K562 (cell line): Measurements from ENCODE around the gene C2CD4C. TPM values are rescaled to one million over a fixed set of nuclear protein-coding genes. Genes with fewer than 3 reads are reported as not detected.

Source experiments
- ATAC-seq: fragments of 200-7000 bp; cut with Tn5 transposase; 3 replicates; pipeline ENCODE4 v1.9.1; 2020; ENCODE audit warnings: moderate library complexity
- BruUV-seq: library from RNA; stranded (reverse); fragments of 400-500 nt; replicated peaks from 2 replicates; lab custom pipeline; 2021; lab: Mats Ljungman, UMichigan
- CTCF ChIA-PET: fragments of 300-600 bp; formaldehyde crosslinking; extraction: SDS; loops from one replicate; lab custom pipeline; 2021; ENCODE audit warnings: low intra/inter-chr PET ratio; lab: Yijun Ruan, JAX
- POLR2A ChIA-PET: fragments of 300-600, 350-650 bp; sonication (Branson Sonifier 250); formaldehyde crosslinking; extraction: SDS; loops from one replicate; lab custom pipeline; 2021; ENCODE audit warnings: antibody characterized with exemption, inconsistent platforms; lab: Yijun Ruan, JAX
- DNase-seq, 4 experiments: peaks; one replicate each; pipeline versions ENCODE4 v3.0.0 to v3.0.0-alpha.2; 2011 to 2018; ENCODE audit warnings: low spot score in 3 of 4, mixed read lengths in 3 of 4; ENCODE audit errors: extremely low read depth in 1 of 4
- FAIRE-seq: peaks from 2 replicates; lab custom pipeline; 2011; peaks lifted over from hg19 to GRCh38; lab: Jason Lieb, UNC
- H2AFZ ChIP-seq: 2 replicates; pipeline ENCODE4 v1.6.0; 2011; ENCODE audit warnings: low read depth, low read length, control low read depth, inconsistent platforms
- H3K27ac ChIP-seq: fragments of 200-600 bp; 3 replicates; pipeline ENCODE4 v1.8.0; 2011; ENCODE audit warnings: low read depth, mild to moderate bottlenecking, control low read depth, inconsistent platforms, low read length, moderate library complexity, mixed read lengths; ENCODE audit errors: extremely low read depth
- H3K27me3 ChIP-seq, 2 experiments: fragments of 300-600 bp in 1 of 2; 2 replicates in 1 of 2; 3 replicates in 1 of 2; pipeline versions ENCODE4 v1.6.0 to v1.8.0; 2011; ENCODE audit warnings: inconsistent platforms in 2 of 2, low read length in 2 of 2, mild to moderate bottlenecking in 1 of 2, mixed read lengths in 1 of 2, moderate library complexity in 1 of 2; ENCODE audit not compliant: control insufficient read depth in 2 of 2, insufficient read depth in 2 of 2
- H3K36me3 ChIP-seq: fragments of 300-600 bp; 3 replicates; pipeline ENCODE4 v1.8.0; 2011; ENCODE audit warnings: mild to moderate bottlenecking, low read length, inconsistent platforms; ENCODE audit not compliant: control insufficient read depth, insufficient read depth
- H3K4me1 ChIP-seq, 2 experiments: fragments of 200-600 bp in 1 of 2; replicated peaks in 1 of 2; 2 replicates in 1 of 2; 3 replicates in 1 of 2; pipeline versions ENCODE4 v1.5.1 to v1.8.0; 2011; ENCODE audit warnings: inconsistent platforms in 2 of 2, low read length in 2 of 2, mild to moderate bottlenecking in 1 of 2, mixed read lengths in 1 of 2, moderate library complexity in 1 of 2; ENCODE audit not compliant: control insufficient read depth in 2 of 2, insufficient read depth in 2 of 2
- H3K4me2 ChIP-seq: 2 replicates; pipeline ENCODE4 v1.6.1; 2011; ENCODE audit warnings: low read length, control low read depth, inconsistent platforms, mixed read lengths; ENCODE audit not compliant: insufficient read depth
- H3K4me3 ChIP-seq: fragments of 200-600 bp; sonication (generic), shearing (Covaris generic); 2 replicates; pipeline ENCODE4 v1.5.1; 2016; ENCODE audit warnings: control low read depth, inconsistent platforms
- H3K79me2 ChIP-seq: fragments of 200-600 bp; 3 replicates; pipeline ENCODE4 v1.8.0; 2011; ENCODE audit warnings: low read length, inconsistent platforms; ENCODE audit not compliant: control insufficient read depth, insufficient read depth
- H3K9ac ChIP-seq, 2 experiments: 2 replicates each; pipeline versions ENCODE4 v1.6.0 to v1.6.1; 2011; ENCODE audit warnings: low read depth in 2 of 2, low read length in 2 of 2, control low read depth in 1 of 2, inconsistent platforms in 1 of 2, mild to moderate bottlenecking in 1 of 2, mixed read lengths in 1 of 2; ENCODE audit not compliant: insufficient read depth in 1 of 2
- H3K9me1 ChIP-seq: one replicate; pipeline ENCODE4 v1.6.0; 2011; ENCODE audit warnings: inconsistent platforms, mild to moderate bottlenecking, low read length, moderate library complexity; ENCODE audit not compliant: control insufficient read depth, insufficient read depth
- H3K9me3 ChIP-seq: replicated peaks from 2 replicates; pipeline ENCODE4 v1.5.1; 2011; ENCODE audit warnings: low read depth, low read length, inconsistent platforms; ENCODE audit not compliant: control insufficient read depth, insufficient read depth
- H4K20me1 ChIP-seq: replicated peaks from 2 replicates; pipeline ENCODE4 v1.6.1; 2011; ENCODE audit warnings: low read length, inconsistent platforms, mixed read lengths; ENCODE audit not compliant: control insufficient read depth, insufficient read depth
- ATF1 ChIP-seq, 2 experiments: fragments of 450-650 bp in 1 of 2; IDR thresholded peaks; 2 replicates each; pipeline ENCODE4 v1.6.1; 2016; ENCODE audit warnings: missing compliant biosample characterization in 1 of 2, missing genetic modification characterization in 1 of 2
- GMEB1 ChIP-seq: fragments of 250-450 bp; sonication (Bioruptor Pico); IDR thresholded peaks from 2 replicates; pipeline ENCODE4 v1.4.0; 2020; ENCODE audit warnings: mild to moderate bottlenecking
- HNRNPH1 ChIP-seq: fragments of 200-400 bp; formaldehyde crosslinking; optimal IDR thresholded peaks from 2 replicates; pipeline ENCODE3; 2017; ENCODE audit warnings: low read depth, mild to moderate bottlenecking, low read length, moderate library complexity
- MAFG ChIP-seq: fragments of 450-650 bp; conservative IDR thresholded peaks from 2 replicates; pipeline ENCODE4 v1.6.1; 2016; ENCODE audit warnings: missing genetic modification characterization, missing compliant biosample characterization
- MYNN ChIP-seq, 2 experiments: sonication (generic); formaldehyde crosslinking in 1 of 2; IDR thresholded peaks; 2 replicates each; pipeline versions ENCODE4 v1.5.0 to v1.6.1; 2016 to 2020; ENCODE audit warnings: antibody characterized with exemption in 1 of 2, missing genetic modification reagents in 1 of 2
- NFE2L1 ChIP-seq: fragments of 450-650 bp; IDR thresholded peaks from 2 replicates; pipeline ENCODE4 v1.6.1; 2016; ENCODE audit warnings: missing genetic modification characterization, low read depth, mild to moderate bottlenecking, missing compliant biosample characterization, moderate library complexity, borderline replicate concordance
- POLR2AphosphoS2 ChIP-seq: IDR thresholded peaks from 2 replicates; pipeline ENCODE4 v1.6.1; 2012; ENCODE audit warnings: low read length, improper control_type of control experiment
- RFX7 ChIP-seq: fragments of 250-450 bp; sonication (Bioruptor Pico); IDR thresholded peaks from 2 replicates; pipeline ENCODE4 v1.5.1; 2021; ENCODE audit warnings: mild to moderate bottlenecking
- SIN3B ChIP-seq: fragments of 450-650 bp; IDR thresholded peaks from 2 replicates; pipeline ENCODE4 v1.6.1; 2017; ENCODE audit warnings: low read depth, mild to moderate bottlenecking, moderate library complexity
- SLC30A9 ChIP-seq: fragments of 250-450 bp; sonication (Bioruptor Pico); IDR thresholded peaks from 2 replicates; pipeline ENCODE4 v1.8.0; 2022; ENCODE audit warnings: mild to moderate bottlenecking, moderate library complexity
- SMARCA4 ChIP-seq: fragments of 450-650 bp; IDR thresholded peaks from 2 replicates; pipeline ENCODE4 v1.6.1; 2016
- ZBTB8A ChIP-seq: fragments of 450-650 bp; IDR thresholded peaks from 2 replicates; pipeline ENCODE4 v1.6.1; 2018; ENCODE audit warnings: mild to moderate bottlenecking, moderate library complexity; ENCODE audit not compliant: partially characterized antibody
- ZNF24 ChIP-seq: fragments of 450-650 bp; IDR thresholded peaks from 2 replicates; pipeline ENCODE4 v1.6.1; 2016
- ZNF384 ChIP-seq: IDR thresholded peaks from 2 replicates; pipeline ENCODE4 v1.6.1; 2012; ENCODE audit warnings: low read depth, low read length, improper control_type of control experiment
- WGBS: fragments of 100-300 bp; shearing (Covaris generic); methylation state at CpG from one replicate; pipeline ENCODE4 v1.1.6; 2016; ENCODE audit warnings: low coverage, mixed read lengths; ENCODE audit not compliant: insufficient coverage; ENCODE audit errors: missing lambda C conversion rate; 5-methylcytosine and 5-hydroxymethylcytosine counted together
- in situ Hi-C: fragments of 300-500 bp; cut with MboI; formaldehyde crosslinking; loops from 4 replicates; pipeline ENCODE4 v1.15.0; 2018; ENCODE audit warnings: inconsistent platforms, mixed read lengths
- intact Hi-C: fragments of 100-400 bp; cut with micrococcal nuclease; formaldehyde crosslinking; loops from 2 replicates; pipeline ENCODE4 v1.14.2; 2022
- polyA plus RNA-seq, 8 experiments: library from polyadenylated mRNA; depleted of rRNA in 4 of 8; stranded (reverse) in 5 of 8; unstranded in 3 of 8; fragments of >200 nt; fragmentation: Nextera tagmentation in 2 of 8; fragmentation: Illumina TruSeq in 1 of 8; extraction: Ambion mirVana in 2 of 8; extraction: Trizol in 1 of 8; gene quantifications; 2 replicates each; pipeline versions ENCODE4 v1.2.1 to v1.2.3, GENCODE V29; 2011 to 2014; ENCODE audit warnings: inconsistent platforms in 1 of 8, missing spikeins in 1 of 8
- total RNA-seq, 7 experiments: library from RNA; depleted of rRNA in 6 of 7; stranded (reverse); fragments of >200 nt in 6 of 7; fragmentation: Illumina TruSeq in 2 of 7; extraction: Trizol in 2 of 7; gene quantifications; 2 replicates each; pipeline versions ENCODE4 v1.2.1 to v1.2.3, GENCODE V29; 2011 to 2021; ENCODE audit warnings: low replicate concordance in 1 of 7
- TF ChIP-seq, protein P1 (sequence below): fragments of 450-650 bp; formaldehyde crosslinking; IDR thresholded peaks from 2 replicates; pipeline ENCODE4 v1.4.0; 2020; ENCODE audit warnings: mild to moderate bottlenecking
- TF ChIP-seq, protein P2 (sequence below), 3 experiments: fragments of 200-800 bp in 1 of 3; sonication (Bioruptor generic) in 1 of 3; sonication (generic) in 1 of 3; formaldehyde crosslinking in 1 of 3; IDR thresholded peaks; 2 replicates each; pipeline versions ENCODE4 v1.6.1 to v1.8.0; 2016 to 2022; ENCODE audit warnings: mild to moderate bottlenecking in 2 of 3, missing compliant biosample characterization in 2 of 3, missing genetic modification characterization in 2 of 3, missing genetic modification reagents in 1 of 3
- TF ChIP-seq, protein P3 (sequence below): fragments of 250-450 bp; sonication (Bioruptor Pico); IDR thresholded peaks from 2 replicates; pipeline ENCODE4 v1.9.0; 2021; ENCODE audit warnings: mild to moderate bottlenecking

C2CD4C gene
- total and polyA plus RNA-seq, 9 of the 15 experiments (the other 6 are each of a cell fraction or from before 2014, with no cell fraction given), result 0.01 to 0.07 TPM; not detected in 7

DNA sequence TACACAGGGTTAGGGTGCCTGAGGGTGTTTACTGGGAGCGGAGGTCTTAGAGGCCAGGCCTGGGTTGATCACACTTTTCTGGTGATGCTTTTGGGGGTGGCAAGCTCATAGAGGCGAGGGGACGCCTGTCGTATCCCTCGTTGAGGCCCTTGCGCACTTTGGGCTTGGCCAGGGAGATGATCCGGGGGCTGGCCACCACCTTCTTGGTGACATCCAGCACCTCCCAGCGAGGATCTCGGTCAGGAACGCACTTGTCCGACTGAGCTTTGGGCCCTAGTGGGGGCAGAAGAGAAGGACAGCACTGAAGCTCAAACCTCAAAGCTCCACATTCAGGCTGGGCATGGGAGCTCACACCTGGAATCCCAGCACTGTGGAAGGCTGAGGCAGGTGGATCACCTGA is 46.8 kb downstream of the C2CD4C start:
- H3K9ac ChIP-seq, result no peak overlapping the region
- FAIRE-seq, result no peak
- TF ChIP-seq ZNF384 (no peak), MYNN (IDR thresholded peaks at IDR 0.05) (no peak), MYNN (CRISPR knock-in tag; IDR thresholded peaks at IDR 0.05) (no peak), ATF1 (CRISPR knock-in tag; IDR thresholded peaks at IDR 0.05) (no peak), ATF1 (tag; IDR thresholded peaks at IDR 0.05) (no peak), ZNF24 (no peak), HNRNPH1 (no peak), POLR2AphosphoS2 (no peak), GMEB1 (no peak), NFE2L1 (tag) (no peak), RFX7 (CRISPR knock-in tag) (no peak), SLC30A9 (no peak), ZBTB8A (no peak), SMARCA4 (no peak), SIN3B (no peak), MAFG (tag) (no peak)
- TF ChIP-seq, protein P1, sequence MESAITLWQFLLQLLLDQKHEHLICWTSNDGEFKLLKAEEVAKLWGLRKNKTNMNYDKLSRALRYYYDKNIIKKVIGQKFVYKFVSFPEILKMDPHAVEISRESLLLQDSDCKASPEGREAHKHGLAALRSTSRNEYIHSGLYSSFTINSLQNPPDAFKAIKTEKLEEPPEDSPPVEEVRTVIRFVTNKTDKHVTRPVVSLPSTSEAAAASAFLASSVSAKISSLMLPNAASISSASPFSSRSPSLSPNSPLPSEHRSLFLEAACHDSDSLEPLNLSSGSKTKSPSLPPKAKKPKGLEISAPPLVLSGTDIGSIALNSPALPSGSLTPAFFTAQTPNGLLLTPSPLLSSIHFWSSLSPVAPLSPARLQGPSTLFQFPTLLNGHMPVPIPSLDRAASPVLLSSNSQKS, result no peak
- TF ChIP-seq, protein P2, sequence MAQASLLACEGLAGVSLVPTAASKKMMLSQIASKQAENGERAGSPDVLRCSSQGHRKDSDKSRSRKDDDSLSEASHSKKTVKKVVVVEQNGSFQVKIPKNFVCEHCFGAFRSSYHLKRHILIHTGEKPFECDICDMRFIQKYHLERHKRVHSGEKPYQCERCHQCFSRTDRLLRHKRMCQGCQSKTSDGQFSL (CRISPR knock-in tag; IDR thresholded peaks at IDR 0.05), result no peak
- TF ChIP-seq, protein P2 (tag; IDR thresholded peaks at IDR 0.05), result no peak
- TF ChIP-seq, protein P3, sequence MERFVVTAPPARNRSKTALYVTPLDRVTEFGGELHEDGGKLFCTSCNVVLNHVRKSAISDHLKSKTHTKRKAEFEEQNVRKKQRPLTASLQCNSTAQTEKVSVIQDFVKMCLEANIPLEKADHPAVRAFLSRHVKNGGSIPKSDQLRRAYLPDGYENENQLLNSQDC (CRISPR knock-in tag), result no peak
- no peak overlapping the region for H3K4me3 ChIP-seq
- no peaks in the 10 kb centered on the region for H3K36me3 ChIP-seq
- in situ Hi-C loops, result no loop called here
- H3K9me1 ChIP-seq, result no peaks in the 10 kb centered on the region
- intact Hi-C loops, result no loop called here
- no TSS peak for BruUV-seq
- no peaks in the 10 kb centered on the region for H4K20me1 ChIP-seq
- WGBS, result 23% methylated on average over 11 of the region's 11 CpGs
- H3K27ac ChIP-seq, result no peak overlapping the region
- DNase-seq, result no peak
- no peaks in the 10 kb centered on the region for H3K9me3 ChIP-seq
- H2AFZ ChIP-seq, result no peak overlapping the region
- no peaks in the 10 kb centered on the region for H3K79me2 ChIP-seq
- no peaks in the 10 kb centered on the region; a peak in 2 of 5 replicates for H3K4me1 ChIP-seq
- no peak overlapping the region for H3K4me2 ChIP-seq
- ChIA-PET POLR2A (interaction anchor here (0.6 to 1.0 kb wide), 3 partner anchors 12 to 758 kb away, joined by 3 to 5 read pairs (median 3); no protein-coding TSS in a partner anchor), CTCF (no interaction called here)
- ATAC-seq, result no peak
- H3K27me3 ChIP-seq, result peaks cover 25 to 68% of the 10 kb centered on the region in 2 experiments
